ENCODE data around the gene ATRN.
"Not testable (repeated sequence)": the region's sequence is repeated elsewhere in the genome, so short reads cannot be mapped to it uniquely, and the experiment has no call there.

The ATRN gene

DNA sequence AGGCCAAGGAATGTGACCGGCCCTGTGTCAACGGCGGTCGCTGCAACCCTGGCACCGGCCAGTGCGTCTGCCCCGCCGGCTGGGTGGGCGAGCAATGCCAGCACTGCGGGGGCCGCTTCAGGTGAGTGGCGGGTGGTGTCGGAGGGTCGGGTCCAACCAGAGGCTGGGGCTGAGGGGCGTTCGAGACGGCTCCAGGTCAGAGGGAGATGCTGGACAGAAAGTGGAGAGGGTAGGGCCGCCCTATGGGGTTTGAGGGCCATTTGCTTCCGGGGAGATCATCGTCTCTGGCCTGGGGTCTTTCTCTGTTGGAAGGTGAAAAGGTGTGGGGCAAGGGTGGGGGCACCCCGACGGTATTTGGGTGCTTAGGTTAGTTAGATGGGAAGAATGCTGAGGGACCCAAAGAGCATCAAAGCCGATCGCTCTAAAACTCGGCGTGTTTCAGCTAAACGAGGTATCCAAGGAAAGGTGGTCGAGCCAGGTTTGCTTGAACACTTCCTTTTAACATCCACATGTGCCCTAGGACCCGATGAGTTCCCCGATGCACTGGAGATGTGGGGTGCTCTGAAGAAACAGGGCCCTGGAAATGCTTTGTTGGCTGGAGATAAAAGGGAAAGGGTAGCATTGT is 691 bp downstream of the ATRN start:
- DNase-seq: no peak

DNA sequence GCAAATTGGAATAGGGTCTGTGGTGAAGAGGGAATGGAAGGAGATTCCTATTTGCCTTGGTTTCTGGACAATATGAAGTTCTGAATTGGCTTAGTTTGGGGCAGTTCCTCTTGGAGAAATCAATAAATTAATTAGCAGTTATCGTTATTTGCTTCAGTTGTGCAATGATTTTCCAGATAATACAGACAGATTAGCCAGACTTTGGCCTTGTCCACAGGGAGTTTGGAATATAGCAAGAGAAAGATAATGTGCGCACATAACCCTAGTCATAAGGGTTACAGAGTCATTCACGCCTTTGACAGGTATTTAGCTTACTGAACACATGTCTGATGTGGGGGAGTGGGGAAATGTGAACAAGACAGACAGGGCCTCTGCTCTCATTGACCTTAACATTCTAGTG is 1.3 kb downstream of the ATRN start:
- DNase-seq: no peak

DNA sequence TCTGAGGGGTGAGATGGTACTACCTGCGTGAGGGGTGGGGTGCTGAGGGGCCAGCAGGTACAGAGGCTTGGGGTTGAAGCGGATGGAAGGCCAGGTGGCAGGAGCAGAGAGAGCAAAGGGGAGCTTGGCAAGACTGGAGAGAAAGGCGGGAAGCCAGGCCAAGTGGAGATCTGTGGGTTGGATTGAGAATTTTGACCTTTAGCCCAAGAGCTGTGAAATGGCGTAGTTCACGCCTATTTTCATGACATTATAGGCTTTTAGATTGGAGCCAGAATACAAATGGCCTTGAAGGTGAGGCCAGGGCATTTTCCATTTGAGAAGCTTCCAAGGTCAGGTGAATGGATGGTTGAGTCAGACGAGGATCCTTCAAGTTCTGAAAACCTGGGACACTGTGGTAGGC is 2.5 kb downstream of the ATRN start:
- no peak for DNase-seq

DNA sequence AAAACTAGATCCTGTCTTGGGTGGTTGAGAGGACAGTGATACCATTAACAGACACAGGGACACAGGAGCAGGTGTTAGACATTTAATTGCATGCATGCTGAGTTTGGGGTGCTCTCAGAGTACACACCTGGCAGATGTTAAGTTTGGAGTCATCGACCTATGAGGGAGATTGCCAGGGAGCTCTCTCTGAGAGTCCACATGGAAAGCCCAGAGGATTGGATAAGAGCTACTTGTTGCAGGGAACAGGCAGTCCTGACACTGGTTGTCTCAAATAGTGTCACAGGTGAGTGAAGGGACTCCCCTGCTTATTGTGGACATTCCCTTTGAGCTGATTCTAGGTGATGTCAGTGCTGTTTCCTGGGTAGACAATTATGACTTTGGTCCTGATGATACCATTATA is 3.1 kb downstream of the ATRN start:
- DNase-seq: no peak

DNA sequence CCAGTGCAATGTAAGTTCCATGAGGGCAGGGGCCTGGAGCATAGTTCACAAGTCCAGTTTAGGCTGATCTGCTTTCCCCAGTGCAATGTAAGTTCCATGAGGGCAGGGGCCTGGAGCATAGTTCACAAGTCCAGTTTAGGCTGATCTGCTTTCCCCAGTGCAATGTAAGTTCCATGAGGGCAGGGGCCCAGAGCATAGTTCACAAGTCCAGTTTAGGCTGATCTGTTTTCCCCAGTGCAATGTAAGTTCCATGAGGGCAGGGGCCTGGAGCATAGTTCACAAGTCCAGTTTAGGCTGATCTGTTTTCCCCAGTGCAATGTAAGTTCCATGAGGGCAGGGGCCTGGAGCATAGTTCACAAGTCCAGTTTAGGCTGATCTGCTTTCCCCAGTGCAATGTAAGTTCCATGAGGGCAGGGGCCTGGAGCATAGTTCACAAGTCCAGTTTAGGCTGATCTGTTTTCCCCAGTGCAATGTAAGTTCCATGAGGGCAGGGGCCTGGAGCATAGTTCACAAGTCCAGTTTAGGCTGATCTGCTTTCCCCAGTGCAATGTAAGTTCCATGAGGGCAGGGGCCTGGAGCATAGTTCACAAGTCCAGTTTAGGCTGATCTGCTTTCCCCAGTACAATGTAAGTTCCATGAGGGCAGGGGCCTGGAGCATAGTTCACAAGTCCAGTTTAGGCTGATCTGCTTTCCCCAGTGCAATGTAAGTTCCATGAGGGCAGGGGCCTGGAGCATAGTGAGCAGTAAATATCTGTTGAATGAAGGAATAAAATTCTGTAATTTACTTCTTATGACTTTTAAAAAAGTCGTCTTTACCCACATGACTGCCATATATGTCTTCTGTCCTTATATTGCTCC is 6.4 kb downstream of the ATRN start:
- DNase-seq: not testable (repeated sequence)

DNA sequence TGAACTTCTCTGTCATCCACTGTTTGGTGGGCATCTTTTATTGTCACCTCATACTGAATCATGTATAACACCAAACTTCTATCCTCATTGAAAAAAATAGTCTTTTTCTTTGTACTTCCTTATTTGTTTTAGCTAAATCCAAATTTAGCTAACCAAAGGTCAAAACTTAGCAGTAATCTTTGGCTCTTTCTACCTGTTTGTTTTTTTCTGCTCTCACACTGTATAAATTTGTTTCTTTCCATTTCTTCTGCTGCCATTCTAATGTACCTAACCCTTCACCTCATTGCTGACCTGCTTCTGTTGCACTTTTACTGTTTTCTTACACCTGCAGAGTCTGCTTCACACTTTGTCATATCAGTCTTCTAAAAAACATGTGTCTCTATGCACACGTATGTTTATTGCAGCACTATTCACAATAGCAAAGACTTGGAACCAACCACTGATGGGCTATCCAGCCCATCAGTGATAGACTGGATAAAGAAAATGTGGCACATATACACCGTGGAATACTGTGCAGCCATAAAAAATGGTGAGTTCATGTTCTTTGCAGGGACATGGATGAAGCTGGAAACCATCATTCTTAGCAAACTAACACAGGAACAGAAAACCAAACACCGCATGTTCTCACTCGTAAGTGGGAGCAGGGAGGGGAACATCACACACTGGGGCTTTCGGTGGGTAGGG is 7.2 kb downstream of the ATRN start:
- DNase-seq: no peak

DNA sequence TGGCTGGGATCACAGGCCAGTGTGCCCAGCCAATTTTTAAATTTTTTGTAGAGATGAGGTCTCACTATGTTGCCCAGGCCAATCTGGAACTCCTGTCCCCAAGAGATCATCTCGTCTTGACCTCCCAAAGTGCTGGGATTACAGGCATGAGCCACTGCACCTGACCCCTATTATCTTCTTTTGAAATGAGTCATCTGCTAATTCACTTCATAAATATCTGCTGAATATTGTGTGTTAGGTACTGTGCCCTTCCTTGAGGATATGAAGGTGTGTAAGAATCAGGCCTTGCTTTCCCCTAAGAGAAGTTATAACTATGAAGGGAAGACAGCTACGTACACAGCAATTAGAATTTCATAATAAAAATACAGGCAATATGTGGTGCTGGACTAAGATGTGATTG is 8.2 kb downstream of the ATRN start:
- DNase-seq: no peak

DNA sequence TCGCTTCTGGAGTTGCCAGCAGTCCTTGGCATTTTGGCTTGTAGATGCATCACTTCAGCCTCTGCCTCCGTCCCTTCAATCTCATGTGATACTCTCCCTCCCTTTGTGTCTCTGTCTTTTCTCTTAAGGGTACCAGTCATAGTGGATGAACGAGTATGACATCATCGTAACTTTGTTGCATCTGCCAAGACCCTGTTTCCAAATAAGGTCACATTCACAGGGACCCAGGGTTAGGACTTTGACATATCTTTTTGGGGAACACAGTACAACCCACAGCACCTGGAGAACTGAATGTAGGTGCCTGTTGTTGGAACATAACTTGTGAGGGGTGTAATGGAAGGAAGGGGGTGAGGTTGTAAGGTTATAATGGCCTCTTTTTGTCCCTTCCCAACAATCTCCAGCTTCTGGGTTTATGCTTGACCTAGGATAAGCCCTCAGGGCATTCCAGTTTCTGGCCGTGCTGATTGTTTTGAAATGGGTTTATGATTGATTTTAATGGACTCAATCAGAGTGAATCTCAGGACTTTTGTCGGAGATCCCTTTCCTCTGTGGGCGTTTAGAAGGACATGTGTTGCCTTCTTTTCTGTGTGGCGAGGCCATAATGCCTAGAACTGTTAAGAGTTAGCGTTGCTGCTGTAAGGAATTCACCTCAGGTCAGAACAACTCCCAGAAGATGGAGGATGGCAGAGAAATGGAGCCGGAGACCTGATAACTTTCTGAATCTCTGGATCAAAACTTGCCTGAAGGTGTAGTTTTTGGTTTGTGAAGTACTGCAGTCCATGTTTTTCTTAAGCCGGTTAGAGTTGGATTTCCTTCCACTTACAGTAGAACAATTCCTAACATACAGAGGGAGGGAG is 9.2 kb downstream of the ATRN start:
- no peak for DNase-seq

DNA sequence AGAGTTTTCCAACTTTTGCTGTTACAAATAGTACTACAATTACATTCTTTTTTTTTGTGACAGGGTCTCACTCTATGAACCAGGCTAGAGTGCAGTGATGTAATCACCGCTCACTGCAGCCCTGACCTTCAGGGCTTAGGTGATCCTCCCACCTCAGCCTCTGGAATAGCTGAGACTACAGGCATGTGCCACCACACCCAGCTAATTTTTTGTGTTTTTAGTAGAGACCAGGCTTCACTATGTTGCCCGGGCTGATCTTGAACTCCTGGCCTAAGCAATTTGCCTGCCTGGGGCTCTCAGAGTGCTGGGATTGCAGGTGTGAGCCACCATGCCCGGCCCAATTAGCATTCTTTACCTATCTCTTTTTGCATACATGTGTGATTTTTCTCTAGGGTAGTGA is 12.5 kb downstream of the ATRN start:
- DNase-seq: no peak

DNA sequence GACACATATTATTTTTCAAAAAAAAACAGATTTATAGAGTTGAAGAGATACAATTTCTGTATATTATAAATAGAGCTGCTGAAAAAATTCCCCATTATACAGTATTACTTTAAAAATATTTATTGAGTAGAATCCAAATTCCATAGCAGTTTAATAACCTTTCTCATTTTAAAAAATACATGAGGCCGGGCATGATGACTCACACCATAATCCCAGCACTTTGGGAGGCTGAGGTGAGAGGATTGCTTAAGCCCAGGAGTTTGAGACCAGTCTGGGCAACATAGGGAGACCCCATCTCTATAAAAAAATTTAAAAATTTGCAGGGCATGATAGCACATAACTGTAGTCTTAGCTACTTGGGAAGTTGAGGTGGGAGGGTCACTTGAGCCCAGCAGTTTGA is 13.0 kb downstream of the ATRN start:
- DNase-seq: no peak

DNA sequence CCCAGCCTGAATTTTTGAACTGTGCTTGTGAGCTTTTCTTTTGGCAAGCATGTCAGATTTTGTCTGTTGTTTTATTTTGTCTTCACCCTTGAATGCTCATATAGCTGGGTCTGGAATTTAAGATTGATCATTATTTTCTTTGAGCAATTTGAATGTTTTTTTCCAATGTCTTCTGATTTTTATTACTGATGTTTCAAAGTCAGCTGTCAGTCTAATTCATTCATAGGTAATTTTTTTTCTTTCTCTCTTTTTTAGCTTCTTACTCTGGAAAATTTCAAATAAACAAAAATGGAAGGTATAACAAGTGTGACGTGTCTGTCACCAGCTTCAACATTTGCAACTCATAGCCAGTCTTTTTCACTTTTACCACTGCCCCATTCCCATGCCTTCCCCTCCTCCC is 15.1 kb downstream of the ATRN start:
- no peak for DNase-seq

DNA sequence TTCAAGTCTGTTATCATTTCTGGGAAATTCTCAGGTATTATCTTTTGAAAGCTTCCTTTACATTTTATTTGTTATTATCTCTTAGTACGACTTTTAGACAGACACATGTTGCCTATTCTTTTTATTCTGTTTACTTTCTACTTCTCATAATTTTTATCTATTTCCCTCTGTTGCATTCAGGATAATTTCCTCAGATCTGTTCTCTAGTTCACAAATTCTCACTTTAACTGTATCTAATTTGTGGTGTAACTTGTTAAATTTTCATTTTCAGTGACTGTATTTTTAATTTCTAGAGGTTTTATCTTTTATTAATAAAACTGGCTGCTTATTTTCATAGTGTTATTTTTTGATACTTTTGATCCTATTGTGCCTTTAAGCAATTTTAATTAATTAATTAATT is 16.0 kb downstream of the ATRN start:
- DNase-seq: no peak

DNA sequence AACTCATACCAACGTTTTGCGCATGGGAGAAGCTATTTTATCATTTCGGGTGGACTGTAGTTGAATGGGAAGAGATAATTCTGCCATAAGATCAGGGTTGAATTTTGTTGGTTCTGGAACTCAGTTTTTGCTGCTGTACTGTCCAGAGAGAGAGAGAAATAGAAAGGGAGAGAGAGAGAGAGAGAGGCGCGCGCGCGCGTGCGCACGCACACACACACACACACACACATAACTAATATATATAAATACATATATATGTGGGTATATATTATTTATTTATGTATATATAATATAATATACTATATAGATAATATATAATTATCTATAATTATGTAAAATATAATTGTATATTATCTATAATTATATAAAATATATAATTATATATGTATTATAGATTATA is 21.9 kb downstream of the ATRN start:
- DNase-seq: no peak

DNA sequence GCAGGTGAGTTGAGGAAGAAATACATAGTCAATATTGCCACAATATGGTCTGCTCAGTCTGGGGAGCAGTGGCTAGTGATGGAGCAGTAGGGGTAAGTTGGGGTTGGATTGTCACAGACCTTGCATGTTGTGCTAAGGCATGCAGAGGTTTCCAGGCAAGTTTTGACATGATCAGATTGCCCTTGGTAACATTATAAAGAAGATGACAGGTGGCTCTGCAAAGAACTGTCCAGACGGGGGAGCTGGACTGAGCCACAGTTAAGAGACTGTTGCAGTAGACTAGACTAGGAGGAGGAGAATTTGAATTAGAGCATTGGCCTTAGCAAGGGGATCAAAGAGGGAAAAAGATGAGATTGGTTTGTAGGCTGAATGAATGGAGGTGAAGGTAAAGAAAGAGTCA is 23.4 kb downstream of the ATRN start:
- DNase-seq: no peak

DNA sequence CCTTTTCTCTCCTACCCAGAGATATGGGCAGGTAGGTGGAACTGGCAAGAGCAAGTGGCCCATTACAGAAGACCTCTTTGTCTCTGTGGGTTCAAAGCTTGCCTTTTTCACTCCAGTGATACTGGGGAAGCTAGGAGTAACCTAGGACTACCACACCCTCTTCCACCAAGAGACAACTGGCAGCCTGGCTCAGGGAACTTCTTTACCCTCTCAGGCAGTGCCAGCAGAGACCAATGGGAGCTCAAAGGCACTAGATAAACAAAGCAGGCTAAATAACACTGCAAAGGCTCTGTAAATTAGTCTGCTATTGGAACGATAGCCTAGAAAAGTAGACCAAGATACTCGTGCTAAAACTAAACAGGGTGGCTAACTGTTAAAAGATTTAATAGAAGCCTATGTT is 32.1 kb downstream of the ATRN start:
- no peak for DNase-seq

DNA sequence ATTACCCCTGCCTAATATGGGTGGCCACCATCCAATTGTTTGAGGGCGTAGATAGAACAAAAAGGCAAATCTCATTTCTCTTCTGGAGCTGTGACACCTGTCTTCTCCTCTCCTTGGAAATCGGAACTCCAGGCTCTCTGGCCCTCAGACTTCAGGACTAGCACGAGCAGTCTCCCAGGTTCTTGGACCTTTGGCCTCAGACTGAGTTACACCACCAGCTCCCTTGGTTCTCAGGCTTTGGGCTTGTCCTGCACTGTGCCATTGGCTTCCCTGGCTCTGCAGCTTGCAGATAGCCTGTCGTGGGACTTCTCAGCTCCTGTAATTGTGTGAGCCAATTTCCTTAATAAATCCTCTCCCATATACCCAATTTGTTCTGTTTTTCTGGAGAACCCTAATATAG is 34.3 kb downstream of the ATRN start:
- no peak for DNase-seq

DNA sequence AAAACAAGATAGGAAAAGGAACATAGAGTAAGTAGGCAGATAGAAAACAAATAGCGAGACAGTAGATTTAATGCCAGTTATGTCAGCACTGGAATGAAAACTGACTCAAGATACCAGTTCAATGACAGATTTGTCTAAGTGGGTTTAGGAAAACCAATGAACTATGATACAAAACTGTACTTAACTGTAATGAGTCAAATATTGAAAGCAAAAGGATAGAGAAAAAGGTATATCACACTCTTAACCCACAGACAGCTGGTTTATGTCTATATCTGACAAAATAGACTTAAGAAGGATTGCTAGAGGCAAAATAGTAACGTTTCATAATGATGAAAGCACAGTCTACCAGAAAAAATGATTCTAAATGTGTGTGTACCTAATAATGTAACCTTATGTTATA is 38.2 kb downstream of the ATRN start:
- DNase-seq: no peak

DNA sequence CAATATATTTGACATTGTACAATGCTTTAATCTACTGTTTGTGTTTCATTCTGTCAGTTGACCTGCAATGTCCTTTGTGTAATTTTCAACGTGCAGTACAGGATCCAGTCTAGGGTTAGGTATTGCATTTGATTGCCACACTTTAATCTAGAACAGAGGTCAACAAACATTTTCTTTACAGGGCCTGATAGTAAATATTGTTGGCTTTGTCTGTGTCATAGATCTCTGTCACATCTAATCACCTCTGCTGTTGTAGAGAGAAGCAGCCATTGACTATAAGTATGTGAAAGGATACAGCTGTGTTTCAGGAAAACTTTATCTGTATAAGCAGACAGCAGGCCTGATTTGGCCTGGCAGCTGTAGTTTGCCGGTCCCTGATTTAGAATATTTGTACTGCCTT is 39.3 kb downstream of the ATRN start:
- no peak for DNase-seq

DNA sequence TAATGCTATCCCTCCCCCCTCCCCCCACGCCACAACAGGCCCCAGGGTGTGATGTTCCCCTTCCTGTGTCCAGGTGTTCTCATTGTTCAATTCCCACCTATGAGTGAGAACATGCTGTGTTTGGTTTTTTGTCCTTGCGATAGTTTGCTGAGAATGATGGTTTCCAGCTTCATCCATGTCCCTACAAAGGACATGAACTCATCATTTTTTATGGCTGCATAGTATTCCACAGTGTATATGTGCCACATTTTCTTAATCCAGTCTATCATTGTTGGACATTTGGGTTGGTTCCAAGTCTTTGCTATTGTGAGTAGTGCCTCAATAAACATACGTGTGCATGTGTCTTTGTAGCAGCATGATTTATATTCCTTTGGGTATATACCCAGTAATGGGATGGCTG is 41.4 kb downstream of the ATRN start:
- not testable (repeated sequence) for DNase-seq

DNA sequence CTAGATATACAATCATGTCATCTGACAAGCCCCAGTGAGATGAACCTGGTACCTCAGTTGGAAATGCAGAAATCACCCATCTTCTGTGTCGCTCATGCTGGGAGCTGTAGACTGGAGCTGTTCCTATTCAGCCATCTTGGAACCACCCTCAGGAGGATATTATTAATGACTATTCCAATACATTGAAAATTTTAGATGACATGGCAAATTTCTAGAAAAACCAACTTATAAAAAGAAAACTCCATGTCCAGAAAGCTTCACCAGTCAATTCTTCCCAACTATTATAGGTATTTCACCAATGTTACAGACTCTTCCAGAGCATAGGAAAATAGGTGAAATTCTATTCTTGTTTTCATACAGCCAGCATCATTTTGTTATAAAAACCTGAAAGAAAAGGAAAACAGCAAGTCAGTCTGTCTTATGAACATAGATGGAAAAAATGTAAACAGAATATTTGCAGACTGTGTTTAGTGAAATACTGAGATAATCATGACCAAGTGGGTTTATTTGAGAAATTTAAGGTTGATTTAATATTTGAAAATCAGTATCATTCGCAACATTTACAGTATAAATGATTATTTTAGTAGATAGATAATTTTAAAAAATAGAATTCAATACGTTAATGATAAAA is 43.3 kb downstream of the ATRN start:
- DNase-seq: no peak

DNA sequence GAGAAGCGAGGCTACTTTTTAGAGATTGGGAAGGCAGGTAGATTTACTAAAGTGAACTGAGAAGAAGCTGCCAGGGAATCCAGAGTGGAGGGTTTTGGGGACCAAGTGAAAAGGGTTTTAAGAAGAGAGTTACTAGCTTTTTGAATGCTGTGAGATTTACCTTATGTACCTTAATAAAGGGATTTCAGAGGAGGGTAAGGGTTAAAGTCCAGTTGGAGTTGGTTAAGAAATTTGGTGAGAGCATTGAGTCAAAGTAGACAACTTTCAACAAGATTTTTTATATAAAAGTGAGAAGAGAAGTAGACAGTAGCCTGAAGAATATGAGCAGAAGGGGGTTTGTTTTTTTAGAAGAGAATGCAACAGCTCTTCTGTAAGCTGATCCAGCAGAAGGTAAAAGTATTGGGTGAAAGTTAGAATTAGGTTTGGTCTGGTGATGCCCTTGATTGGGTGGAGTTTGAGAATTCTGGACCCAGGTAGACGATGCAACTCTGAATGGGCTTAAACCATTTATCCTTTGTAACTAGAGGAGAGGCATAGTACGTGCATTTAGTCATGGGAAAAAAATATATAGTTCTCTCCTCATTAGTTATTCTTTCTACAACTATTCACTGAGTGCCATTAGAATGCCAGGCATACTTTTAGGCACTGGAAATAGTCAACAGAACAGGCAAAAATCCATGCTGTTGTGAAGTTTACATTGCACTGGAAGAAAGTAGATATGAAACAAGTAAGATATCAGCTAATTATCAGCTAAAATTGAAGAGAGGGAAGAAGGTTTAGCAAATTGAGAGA is 44.8 kb downstream of the ATRN start:
- no peak for DNase-seq
